Ishikawa (cell line): Measurements from ENCODE around the gene OSBPL1A.
A peak's percentile ranks its signal among the peaks of the same experiment; 100 is the strongest.

Experiments used
- CEBPB ChIP-seq: IDR thresholded peaks from 2 replicates; pipeline ENCODE4 v1.6.1; 2012
- CREB1 ChIP-seq: IDR thresholded peaks from 2 replicates; pipeline ENCODE4 v1.6.1; 2012; ENCODE audit warnings: low read depth
- EGR1 ChIP-seq: IDR thresholded peaks from 2 replicates; pipeline ENCODE4 v1.6.1; 2012
- EP300 ChIP-seq: IDR thresholded peaks from 2 replicates; pipeline ENCODE4 v1.6.1; 2012; ENCODE audit warnings: borderline replicate concordance
- FOXM1 ChIP-seq: IDR thresholded peaks from 2 replicates; pipeline ENCODE4 v1.6.1; 2012; ENCODE audit warnings: low read depth, borderline replicate concordance
- NFIC ChIP-seq: IDR thresholded peaks from 2 replicates; pipeline ENCODE4 v1.6.1; 2012
- RAD21 ChIP-seq: IDR thresholded peaks from 2 replicates; pipeline ENCODE4 v1.6.1; 2012; ENCODE audit warnings: low read depth
- TAF1 ChIP-seq: IDR thresholded peaks from 2 replicates; pipeline ENCODE4 v1.6.1; 2012; ENCODE audit warnings: low read depth, mild to moderate bottlenecking
- TCF12 ChIP-seq: IDR thresholded peaks from 2 replicates; pipeline ENCODE4 v1.6.1; 2012; ENCODE audit warnings: low read depth
- TEAD4 ChIP-seq: IDR thresholded peaks from 2 replicates; pipeline ENCODE4 v1.6.1; 2012
- YY1 ChIP-seq: IDR thresholded peaks from 2 replicates; pipeline ENCODE4 v1.6.1; 2012; ENCODE audit warnings: low read depth
- ZBTB7A ChIP-seq: IDR thresholded peaks from 2 replicates; pipeline ENCODE4 v1.6.1; 2012; ENCODE audit warnings: low read depth
- TF ChIP-seq, protein P1 (sequence below): IDR thresholded peaks from 2 replicates; pipeline ENCODE4 v1.6.1; 2012
- TF ChIP-seq, protein P2 (sequence below): IDR thresholded peaks from 2 replicates; pipeline ENCODE4 v1.6.1; 2012; ENCODE audit warnings: low read depth, mild to moderate bottlenecking
- TF ChIP-seq, protein P3 (sequence below): IDR thresholded peaks from 2 replicates; pipeline ENCODE4 v1.6.1; 2012

The OSBPL1A gene

DNA sequence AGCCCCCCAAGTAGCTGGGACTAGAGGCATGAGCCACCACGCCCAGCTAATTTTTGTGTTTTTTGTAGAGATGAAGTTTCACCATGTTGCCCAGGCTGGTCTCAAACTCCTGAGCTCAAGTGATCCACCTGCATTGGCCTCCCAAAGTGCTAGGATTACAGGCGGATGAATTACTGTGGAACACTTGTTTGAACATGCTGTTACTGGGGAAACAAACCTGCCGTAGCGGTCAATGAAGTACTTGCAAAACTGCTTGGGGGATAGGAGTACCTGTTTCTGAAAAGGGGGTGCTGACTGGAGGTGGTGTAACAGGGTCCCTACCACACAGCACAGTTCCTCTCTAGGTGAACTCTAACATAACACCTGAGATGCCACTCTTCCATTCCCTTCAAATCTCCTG, 22.9 kb upstream of the OSBPL1A start:
- no peak for TF ChIP-seq YY1
- TF ChIP-seq FOXM1: no peak
- TF ChIP-seq TEAD4: no peak
- TF ChIP-seq EGR1: no peak
- no peak for TF ChIP-seq CREB1
- TF ChIP-seq, protein P1, sequence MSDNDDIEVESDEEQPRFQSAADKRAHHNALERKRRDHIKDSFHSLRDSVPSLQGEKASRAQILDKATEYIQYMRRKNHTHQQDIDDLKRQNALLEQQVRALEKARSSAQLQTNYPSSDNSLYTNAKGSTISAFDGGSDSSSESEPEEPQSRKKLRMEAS: no peak
- TF ChIP-seq, protein P2, sequence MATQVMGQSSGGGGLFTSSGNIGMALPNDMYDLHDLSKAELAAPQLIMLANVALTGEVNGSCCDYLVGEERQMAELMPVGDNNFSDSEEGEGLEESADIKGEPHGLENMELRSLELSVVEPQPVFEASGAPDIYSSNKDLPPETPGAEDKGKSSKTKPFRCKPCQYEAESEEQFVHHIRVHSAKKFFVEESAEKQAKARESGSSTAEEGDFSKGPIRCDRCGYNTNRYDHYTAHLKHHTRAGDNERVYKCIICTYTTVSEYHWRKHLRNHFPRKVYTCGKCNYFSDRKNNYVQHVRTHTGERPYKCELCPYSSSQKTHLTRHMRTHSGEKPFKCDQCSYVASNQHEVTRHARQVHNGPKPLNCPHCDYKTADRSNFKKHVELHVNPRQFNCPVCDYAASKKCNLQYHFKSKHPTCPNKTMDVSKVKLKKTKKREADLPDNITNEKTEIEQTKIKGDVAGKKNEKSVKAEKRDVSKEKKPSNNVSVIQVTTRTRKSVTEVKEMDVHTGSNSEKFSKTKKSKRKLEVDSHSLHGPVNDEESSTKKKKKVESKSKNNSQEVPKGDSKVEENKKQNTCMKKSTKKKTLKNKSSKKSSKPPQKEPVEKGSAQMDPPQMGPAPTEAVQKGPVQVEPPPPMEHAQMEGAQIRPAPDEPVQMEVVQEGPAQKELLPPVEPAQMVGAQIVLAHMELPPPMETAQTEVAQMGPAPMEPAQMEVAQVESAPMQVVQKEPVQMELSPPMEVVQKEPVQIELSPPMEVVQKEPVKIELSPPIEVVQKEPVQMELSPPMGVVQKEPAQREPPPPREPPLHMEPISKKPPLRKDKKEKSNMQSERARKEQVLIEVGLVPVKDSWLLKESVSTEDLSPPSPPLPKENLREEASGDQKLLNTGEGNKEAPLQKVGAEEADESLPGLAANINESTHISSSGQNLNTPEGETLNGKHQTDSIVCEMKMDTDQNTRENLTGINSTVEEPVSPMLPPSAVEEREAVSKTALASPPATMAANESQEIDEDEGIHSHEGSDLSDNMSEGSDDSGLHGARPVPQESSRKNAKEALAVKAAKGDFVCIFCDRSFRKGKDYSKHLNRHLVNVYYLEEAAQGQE: no peak
- no peak for TF ChIP-seq ZBTB7A
- no peak for TF ChIP-seq TAF1
- TF ChIP-seq RAD21: no peak
- TF ChIP-seq, protein P3, sequence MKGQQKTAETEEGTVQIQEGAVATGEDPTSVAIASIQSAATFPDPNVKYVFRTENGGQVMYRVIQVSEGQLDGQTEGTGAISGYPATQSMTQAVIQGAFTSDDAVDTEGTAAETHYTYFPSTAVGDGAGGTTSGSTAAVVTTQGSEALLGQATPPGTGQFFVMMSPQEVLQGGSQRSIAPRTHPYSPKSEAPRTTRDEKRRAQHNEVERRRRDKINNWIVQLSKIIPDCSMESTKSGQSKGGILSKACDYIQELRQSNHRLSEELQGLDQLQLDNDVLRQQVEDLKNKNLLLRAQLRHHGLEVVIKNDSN: no peak
- no peak for TF ChIP-seq TCF12
- TF ChIP-seq CEBPB: no peak
- TF ChIP-seq EP300: no peak
- no peak for TF ChIP-seq NFIC

DNA sequence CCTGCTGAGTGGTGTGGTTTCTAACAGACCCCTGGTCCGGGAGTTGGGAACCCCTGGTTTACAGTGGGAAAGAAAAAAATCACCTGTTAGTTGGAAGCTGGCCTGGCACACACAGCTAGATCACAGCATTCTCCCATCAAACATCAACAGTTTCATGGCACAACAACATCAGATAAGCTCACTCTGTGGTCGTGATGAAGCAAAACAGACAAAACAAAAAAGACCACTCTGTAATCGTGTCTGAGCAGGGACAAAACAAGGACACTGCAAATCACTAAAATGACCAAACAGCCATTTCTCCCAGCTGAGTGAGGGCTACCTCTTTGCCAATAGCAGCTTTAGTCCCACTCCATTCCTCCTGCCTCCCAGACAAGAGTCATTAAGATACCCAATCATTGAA, 19.9 kb upstream of the OSBPL1A start:
- TF ChIP-seq CEBPB (no peak), EGR1 (no peak), TEAD4 (no peak), TCF12 (no peak), NFIC (no peak), ZBTB7A (no peak), CREB1 (no peak), RAD21 (no peak), YY1 (no peak), EP300 (no peak), TAF1 (no peak), FOXM1 (no peak)
- TF ChIP-seq, protein P3: no peak
- TF ChIP-seq, protein P2: no peak
- TF ChIP-seq, protein P1: no peak

DNA sequence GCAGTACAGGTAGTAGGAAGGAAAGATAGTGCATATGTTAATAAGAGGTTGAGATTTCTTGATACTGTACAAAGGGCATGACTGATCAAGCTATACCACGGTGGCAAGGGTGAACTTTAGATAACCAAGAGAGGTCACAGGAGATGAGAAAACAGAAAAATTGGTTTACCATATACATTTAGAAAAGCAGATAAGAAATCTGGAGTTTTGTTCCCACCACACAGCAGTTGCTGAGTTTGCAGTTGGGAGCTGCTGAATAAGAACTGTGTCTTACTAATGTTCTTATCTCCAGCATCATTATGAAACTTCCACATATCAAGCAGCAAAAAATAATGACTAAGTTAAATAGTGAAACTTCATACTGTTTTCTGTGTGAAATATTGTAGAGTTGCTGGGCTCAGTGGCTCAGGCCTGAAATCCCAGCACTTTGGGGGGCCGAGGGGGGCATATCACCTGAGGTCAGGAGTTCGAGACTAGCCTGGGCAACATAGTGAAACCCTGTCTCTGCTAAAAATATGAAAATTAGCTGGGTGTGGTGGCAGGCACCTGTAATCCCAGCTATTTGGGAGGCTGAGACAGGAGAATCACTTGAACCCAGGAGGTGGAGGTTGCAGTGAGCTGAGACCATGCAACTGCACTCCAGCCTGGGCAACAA, 16.9 kb upstream of the OSBPL1A start:
- TF ChIP-seq CREB1 (no peak), RAD21 (no peak)

DNA sequence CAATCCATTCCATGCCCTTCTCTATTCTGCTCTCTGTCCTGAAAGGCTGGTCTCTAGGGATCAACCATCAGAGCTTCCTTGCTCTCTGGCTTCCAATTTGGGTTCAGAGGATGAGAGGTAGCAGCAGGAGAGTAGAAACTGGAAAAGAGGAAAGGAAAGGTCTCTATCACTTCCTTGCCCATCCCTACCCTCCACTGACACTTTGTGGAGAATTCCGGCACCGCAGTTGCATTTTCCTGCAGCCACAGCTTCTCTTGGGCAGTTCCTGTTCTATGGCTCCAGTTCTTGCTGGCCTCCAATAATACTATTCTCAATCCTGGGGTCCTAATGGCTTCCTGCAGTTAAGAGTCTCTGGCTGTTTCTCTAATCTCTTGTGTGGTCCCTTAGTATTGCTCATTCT, 15.5 kb upstream of the OSBPL1A start:
- TF ChIP-seq FOXM1 (no peak), RAD21 (peak; percentile 26; the same call in 1 of the 2 replicates)

DNA sequence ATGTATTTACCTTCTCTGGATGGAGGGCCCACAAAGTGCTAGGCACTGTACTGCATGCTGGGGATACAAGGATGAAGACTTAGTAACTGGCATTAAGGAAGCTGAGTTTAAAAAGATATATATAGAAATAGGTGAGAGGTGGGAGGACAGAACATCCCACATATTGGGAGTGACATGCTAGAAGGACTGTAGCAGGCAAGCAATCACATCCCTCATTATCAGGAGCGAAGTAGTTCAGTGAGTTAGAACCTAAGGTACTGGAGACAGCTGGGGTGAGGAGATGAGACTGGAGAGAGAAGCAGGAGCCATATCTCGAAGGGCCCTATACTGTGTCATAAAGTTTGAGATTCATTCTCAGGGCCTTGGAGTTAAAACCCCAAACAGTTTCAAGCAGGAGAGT, 10.9 kb upstream of the OSBPL1A start:
- TF ChIP-seq, protein P1: no peak
- TF ChIP-seq RAD21 (no peak), NFIC (no peak)

DNA sequence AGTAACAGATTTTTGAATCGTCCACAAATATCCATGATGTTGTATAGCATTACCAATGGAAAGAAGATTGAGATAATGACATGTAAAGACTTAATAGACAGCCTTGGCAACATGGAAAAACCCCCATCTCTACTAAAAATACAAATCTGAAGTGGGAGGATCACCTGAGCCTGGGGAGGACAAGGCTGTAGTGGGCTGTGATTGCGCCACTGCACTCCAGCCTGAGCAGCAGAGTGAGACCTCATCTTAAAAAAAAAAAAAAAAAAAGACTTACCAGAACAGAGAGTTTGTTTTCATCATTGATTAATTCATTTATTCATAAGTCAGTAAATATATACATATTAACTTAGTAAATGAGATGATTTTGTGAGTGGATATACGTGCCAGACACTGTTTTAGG, 7.0 kb upstream of the OSBPL1A start:
- TF ChIP-seq YY1: no peak

DNA sequence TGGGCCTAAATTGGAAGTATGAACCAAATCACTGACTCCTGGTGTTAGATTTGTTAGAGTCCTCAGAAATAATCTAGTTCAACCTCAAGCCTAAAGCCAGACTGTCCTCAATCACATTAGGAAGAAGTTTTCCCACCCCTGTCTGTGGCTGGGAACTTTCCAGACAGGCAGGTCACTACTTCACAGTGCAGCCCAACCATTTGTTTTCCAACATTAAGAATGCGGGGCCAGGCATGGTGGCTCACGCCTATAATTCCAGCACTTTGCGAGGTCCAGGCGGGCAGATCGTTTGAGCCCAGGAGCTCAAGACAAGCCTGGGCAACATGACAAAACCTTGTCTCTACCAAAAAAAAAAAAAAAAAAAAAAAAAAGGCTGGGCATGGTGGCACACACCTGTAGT, 5.5 kb upstream of the OSBPL1A start:
- TF ChIP-seq, protein P3: no peak
- TF ChIP-seq TEAD4 (no peak), CREB1 (no peak), TAF1 (no peak)
- TF ChIP-seq, protein P2: no peak
